ENCODE data around the gene LRCH1.

LRCH1 gene

GRCh38 chr13:46648166-46648607 is 95.2 kb downstream of the LRCH1 start:
- no peak for DNase-seq (ENCODE audit: low spot score)
- Histone ChIP-seq H3K27me3 (ENCODE audit: control insufficient read depth in 3 of 3, insufficient read depth in 3 of 3, low read depth in 1 of 3, low read length in 3 of 3) (no peaks in the 10 kb centered on the region), H3K14ac (ENCODE audit: low read length) (no peak overlapping the region), H2BK12ac (ENCODE audit: low read length) (no peak overlapping the region), H4K91ac (ENCODE audit: low read depth, low read length, poor library complexity) (no peak overlapping the region), H3K18ac (ENCODE audit: low read length) (no peak overlapping the region), H3K9ac (ENCODE audit: low read depth, low read length, poor library complexity) (no peak overlapping the region), H3K9me3 (replicated peaks in 1 of 2; ENCODE audit: control insufficient read depth in 2 of 2, insufficient read depth in 1 of 2, low read depth in 1 of 2, low read length in 2 of 2) (no peaks in the 10 kb centered on the region), H3K36me3 (replicated peaks in 1 of 2; ENCODE audit: control insufficient read depth in 2 of 2, insufficient read depth in 2 of 2, low read length in 2 of 2) (peaks cover 0 to 5% of the 10 kb centered on the region in 2 donors), H3K4me1 (ENCODE audit: control insufficient read depth in 2 of 2, insufficient read depth in 1 of 2, low read depth in 1 of 2, low read length in 2 of 2) (peaks cover 5 to 7% of the 10 kb centered on the region in 2 donors), H3K23ac (ENCODE audit: low read depth, low read length, poor library complexity) (no peak overlapping the region), H3K27ac (replicated peaks; ENCODE audit: low read length) (no peak overlapping the region), H4K8ac (ENCODE audit: low read depth, low read length) (no peak overlapping the region), H3K4ac (ENCODE audit: low read length) (no peak overlapping the region), H2AFZ (ENCODE audit: low read length) (no peak overlapping the region), H3K4me2 (ENCODE audit: insufficient read depth, low read length, poor library complexity, severe bottlenecking) (no peak overlapping the region), H2BK120ac (ENCODE audit: low read depth, low read length) (no peak overlapping the region), H2BK5ac (ENCODE audit: low read length) (no peak overlapping the region), H3K4me3 (ENCODE audit: low read length in 2 of 2) (no peak overlapping the region), H3K79me1 (ENCODE audit: low read depth, low read length) (no peaks in the 10 kb centered on the region), H2BK15ac (ENCODE audit: low read length) (no peak overlapping the region), H2AK5ac (ENCODE audit: low read depth, low read length) (no peak overlapping the region)
- WGBS, 2 donors (ENCODE audit: extremely low coverage in 2 of 2, insufficient read length in 2 of 2, insufficient replicate concordance in 1 of 2): no CpG with 5 or more reads among the region's 4 CpGs

GRCh38 chr13:46649816-46650215 is 96.8 kb downstream of the LRCH1 start:
- Histone ChIP-seq H3K4me2 (ENCODE audit: insufficient read depth, low read length, poor library complexity, severe bottlenecking) (no peak overlapping the region), H3K4me3 (ENCODE audit: low read length in 2 of 2) (no peak overlapping the region), H2BK120ac (ENCODE audit: low read depth, low read length) (no peak overlapping the region), H2AFZ (ENCODE audit: low read length) (no peak overlapping the region), H3K36me3 (replicated peaks in 1 of 2; ENCODE audit: control insufficient read depth in 2 of 2, insufficient read depth in 2 of 2, low read length in 2 of 2) (peaks cover 0 to 5% of the 10 kb centered on the region in 2 donors), H3K4me1 (ENCODE audit: control insufficient read depth in 2 of 2, insufficient read depth in 1 of 2, low read depth in 1 of 2, low read length in 2 of 2) (peaks cover 3 to 7% of the 10 kb centered on the region in 2 donors), H3K14ac (ENCODE audit: low read length) (no peak overlapping the region), H4K8ac (ENCODE audit: low read depth, low read length) (no peak overlapping the region), H3K9me3 (replicated peaks in 1 of 2; ENCODE audit: control insufficient read depth in 2 of 2, insufficient read depth in 1 of 2, low read depth in 1 of 2, low read length in 2 of 2) (no peaks in the 10 kb centered on the region), H3K27me3 (ENCODE audit: control insufficient read depth in 3 of 3, insufficient read depth in 3 of 3, low read depth in 1 of 3, low read length in 3 of 3) (no peaks in the 10 kb centered on the region), H2AK5ac (ENCODE audit: low read depth, low read length) (no peak overlapping the region), H3K27ac (replicated peaks; ENCODE audit: low read length) (no peak overlapping the region), H2BK12ac (ENCODE audit: low read length) (no peak overlapping the region), H2BK15ac (ENCODE audit: low read length) (no peak overlapping the region), H4K91ac (ENCODE audit: low read depth, low read length, poor library complexity) (no peak overlapping the region), H3K9ac (ENCODE audit: low read depth, low read length, poor library complexity) (no peak overlapping the region), H3K4ac (ENCODE audit: low read length) (no peak overlapping the region), H3K79me1 (ENCODE audit: low read depth, low read length) (no peaks in the 10 kb centered on the region), H3K18ac (ENCODE audit: low read length) (no peak overlapping the region), H2BK5ac (ENCODE audit: low read length) (no peak overlapping the region), H3K23ac (ENCODE audit: low read depth, low read length, poor library complexity) (no peak overlapping the region)
- no peak for DNase-seq (ENCODE audit: low spot score)
- WGBS, 2 donors (ENCODE audit: extremely low coverage in 2 of 2, insufficient read length in 2 of 2, insufficient replicate concordance in 1 of 2): no CpG with 5 or more reads among the region's 1 CpG

DNA sequence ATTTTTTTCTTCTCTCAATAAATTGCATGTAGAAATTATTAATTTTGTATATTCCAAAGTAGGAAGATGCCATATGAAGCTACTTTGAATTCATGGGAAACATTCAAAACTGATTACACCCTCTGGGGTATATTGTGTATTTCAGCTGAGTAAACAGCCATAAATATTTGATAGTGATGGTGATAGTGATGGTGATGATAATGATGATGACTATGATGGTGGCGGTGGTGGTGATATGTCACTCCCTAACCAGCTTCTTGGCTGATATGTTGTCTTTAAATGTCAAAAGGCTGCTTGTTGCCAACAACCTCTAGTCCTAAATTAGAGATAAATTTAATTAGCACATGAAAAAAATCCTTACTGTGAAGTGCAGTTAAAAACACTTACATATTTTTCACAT is 102.0 kb downstream of the LRCH1 start:
- H4K91ac ChIP-seq (ENCODE audit: low read depth, low read length, poor library complexity): no peak overlapping the region
- no CpG with 5 or more reads among the region's 1 CpG for WGBS, 2 donors (ENCODE audit: extremely low coverage in 2 of 2, insufficient read length in 2 of 2, insufficient replicate concordance in 1 of 2)
- DNase-seq (ENCODE audit: low spot score): no peak

GRCh38 chr13:46655377-46656180 is 102.6 kb downstream of the LRCH1 start:
- DNase-seq (ENCODE audit: low spot score): peak; percentile 23
- Histone ChIP-seq H3K4ac (ENCODE audit: low read length) (no peak overlapping the region), H3K14ac (ENCODE audit: low read length) (no peak overlapping the region), H3K9me3 (replicated peaks in 1 of 2; ENCODE audit: control insufficient read depth in 2 of 2, insufficient read depth in 1 of 2, low read depth in 1 of 2, low read length in 2 of 2) (no peaks in the 10 kb centered on the region), H3K9ac (ENCODE audit: low read depth, low read length, poor library complexity) (no peak overlapping the region), H4K91ac (ENCODE audit: low read depth, low read length, poor library complexity) (no peak overlapping the region), H3K23ac (ENCODE audit: low read depth, low read length, poor library complexity) (no peak overlapping the region), H3K36me3 (replicated peaks in 1 of 2; ENCODE audit: control insufficient read depth in 2 of 2, insufficient read depth in 2 of 2, low read length in 2 of 2) (peaks cover 0 to 5% of the 10 kb centered on the region in 2 donors), H2BK15ac (ENCODE audit: low read length) (no peak overlapping the region), H3K27ac (replicated peaks; ENCODE audit: low read length) (no peak overlapping the region), H3K4me1 (ENCODE audit: control insufficient read depth in 2 of 2, insufficient read depth in 1 of 2, low read depth in 1 of 2, low read length in 2 of 2) (peaks cover 7 to 11% of the 10 kb centered on the region in 2 donors), H3K79me1 (ENCODE audit: low read depth, low read length) (no peaks in the 10 kb centered on the region), H2BK5ac (ENCODE audit: low read length) (no peak overlapping the region), H3K4me3 (ENCODE audit: low read length in 2 of 2) (no peak overlapping the region), H2BK12ac (ENCODE audit: low read length) (no peak overlapping the region), H4K8ac (ENCODE audit: low read depth, low read length) (no peak overlapping the region), H2BK120ac (ENCODE audit: low read depth, low read length) (no peak overlapping the region), H3K4me2 (ENCODE audit: insufficient read depth, low read length, poor library complexity, severe bottlenecking) (no peak overlapping the region), H3K18ac (ENCODE audit: low read length) (no peak overlapping the region), H3K27me3 (ENCODE audit: control insufficient read depth in 3 of 3, insufficient read depth in 3 of 3, low read depth in 1 of 3, low read length in 3 of 3) (no peaks in the 10 kb centered on the region), H2AFZ (ENCODE audit: low read length) (no peak overlapping the region), H2AK5ac (ENCODE audit: low read depth, low read length) (no peak overlapping the region)
- no CpG with 5 or more reads among the region's 8 CpGs for WGBS, 2 donors (ENCODE audit: extremely low coverage in 2 of 2, insufficient read length in 2 of 2, insufficient replicate concordance in 1 of 2)

More for the DNA sequence above, 102.0 kb downstream of the LRCH1 start:
- no peaks in the 10 kb centered on the region for H3K27me3 ChIP-seq (ENCODE audit: control insufficient read depth in 3 of 3, insufficient read depth in 3 of 3, low read depth in 1 of 3, low read length in 3 of 3)
- H2BK12ac ChIP-seq (ENCODE audit: low read length): no peak overlapping the region
- H3K14ac ChIP-seq (ENCODE audit: low read length): no peak overlapping the region
- no peak overlapping the region for H4K8ac ChIP-seq (ENCODE audit: low read depth, low read length)
- no peaks in the 10 kb centered on the region for H3K79me1 ChIP-seq (ENCODE audit: low read depth, low read length)
- no peak overlapping the region for H3K9ac ChIP-seq (ENCODE audit: low read depth, low read length, poor library complexity)
- peaks cover 0 to 5% of the 10 kb centered on the region in 2 donors for H3K36me3 ChIP-seq (replicated peaks in 1 of 2; ENCODE audit: control insufficient read depth in 2 of 2, insufficient read depth in 2 of 2, low read length in 2 of 2)
- no peak overlapping the region for H2AK5ac ChIP-seq (ENCODE audit: low read depth, low read length)
- no peak overlapping the region for H2AFZ ChIP-seq (ENCODE audit: low read length)
- H3K4me1 ChIP-seq (ENCODE audit: control insufficient read depth in 2 of 2, insufficient read depth in 1 of 2, low read depth in 1 of 2, low read length in 2 of 2): peaks cover 7 to 11% of the 10 kb centered on the region in 2 donors
- no peaks in the 10 kb centered on the region for H3K9me3 ChIP-seq (replicated peaks in 1 of 2; ENCODE audit: control insufficient read depth in 2 of 2, insufficient read depth in 1 of 2, low read depth in 1 of 2, low read length in 2 of 2)
- H3K18ac ChIP-seq (ENCODE audit: low read length): no peak overlapping the region
- no peak overlapping the region for H3K23ac ChIP-seq (ENCODE audit: low read depth, low read length, poor library complexity)
- H2BK15ac ChIP-seq (ENCODE audit: low read length): no peak overlapping the region
- no peak overlapping the region for H2BK120ac ChIP-seq (ENCODE audit: low read depth, low read length)
- no peak overlapping the region for H3K4me2 ChIP-seq (ENCODE audit: insufficient read depth, low read length, poor library complexity, severe bottlenecking)
- no peak overlapping the region for H2BK5ac ChIP-seq (ENCODE audit: low read length)
- H3K4me3 ChIP-seq (ENCODE audit: low read length in 2 of 2): no peak overlapping the region
- no peak overlapping the region for H3K27ac ChIP-seq (replicated peaks; ENCODE audit: low read length)
- H3K4ac ChIP-seq (ENCODE audit: low read length): no peak overlapping the region

Data from neuronal stem cell (in vitro differentiated cells).